Transverse colon (tissue), 4 donors: ENCODE measurements around the gene POLR2J. TPM values are rescaled to one million over a fixed set of nuclear protein-coding genes. Genes with fewer than 3 reads are reported as not detected.
"Not testable (repeated sequence)": the region's sequence is repeated elsewhere in the genome, so short reads cannot be mapped to it uniquely, and the experiment has no call there.

Source experiments
- DNase-seq: peaks from one replicate; pipeline ENCODE4 v3.0.0-alpha.2; 2019
- H3K27ac ChIP-seq, 4 donors: fragments of 200-600 bp; sonication (generic); 2 replicates each; pipeline ENCODE4 v1.5.1; 2016 to 2018; ENCODE audit warnings: inconsistent platforms in 4 of 4
- H3K27me3 ChIP-seq: fragments of 200-600 bp; sonication (generic); 2 replicates; pipeline ENCODE4 v1.5.1; 2017; ENCODE audit warnings: inconsistent platforms
- H3K36me3 ChIP-seq, 4 donors: fragments of 200-600 bp; sonication (generic); 2 replicates each; pipeline ENCODE4 v1.5.1; 2017 to 2019; ENCODE audit warnings: inconsistent platforms in 4 of 4
- H3K4me1 ChIP-seq, 4 donors: fragments of 200-600 bp; sonication (generic); 2 replicates each; pipeline ENCODE4 v1.5.1; 2017 to 2020; ENCODE audit warnings: inconsistent platforms in 4 of 4
- H3K4me3 ChIP-seq, 4 donors: fragments of 200-600 bp; sonication (generic); 1 replicate in 1 of 4; 2 replicates in 3 of 4; pipeline versions ENCODE4 v1.5.1 to v1.6.1; 2017 to 2019; ENCODE audit warnings: inconsistent platforms in 4 of 4
- H3K9me3 ChIP-seq, 2 donors: fragments of 200-600 bp; sonication (generic); 2 replicates each; pipeline ENCODE4 v1.5.1; 2017 to 2019; ENCODE audit warnings: inconsistent platforms in 2 of 2
- WGBS, 2 donors: methylation state at CpG; one replicate each; pipeline ENCODE4 v1.1.5; 2018; ENCODE audit warnings: low coverage in 1 of 2; 5-methylcytosine and 5-hydroxymethylcytosine counted together
- in situ Hi-C, 4 donors: fragments of 200-750 bp; cut with MboI; loops; one replicate each; pipeline versions ENCODE4 v1.15.0 to v1.15.1; 2017; ENCODE audit warnings: low sequenced_read_pairs in 3 of 4, low pct_ligation_motif_present in 1 of 4, low pct_unique_long_range_greater_than_20kb in 1 of 4
- intact Hi-C: fragments of 100-400 bp; cut with DNase I; formaldehyde crosslinking; loops from one replicate; pipeline ENCODE4 v1.15.1; 2023; ENCODE audit warnings: low total_unique reads
- total RNA-seq, 4 donors: library from RNA; depleted of rRNA; stranded (reverse); fragments of >200 nt; gene quantifications; one replicate each; pipeline ENCODE4 v1.1.0, GENCODE V29; 2016

POLR2J gene
- total RNA-seq, 4 donors from 2014 or later, result 5.4 to 30.3 (median 15.0) TPM

DNA sequence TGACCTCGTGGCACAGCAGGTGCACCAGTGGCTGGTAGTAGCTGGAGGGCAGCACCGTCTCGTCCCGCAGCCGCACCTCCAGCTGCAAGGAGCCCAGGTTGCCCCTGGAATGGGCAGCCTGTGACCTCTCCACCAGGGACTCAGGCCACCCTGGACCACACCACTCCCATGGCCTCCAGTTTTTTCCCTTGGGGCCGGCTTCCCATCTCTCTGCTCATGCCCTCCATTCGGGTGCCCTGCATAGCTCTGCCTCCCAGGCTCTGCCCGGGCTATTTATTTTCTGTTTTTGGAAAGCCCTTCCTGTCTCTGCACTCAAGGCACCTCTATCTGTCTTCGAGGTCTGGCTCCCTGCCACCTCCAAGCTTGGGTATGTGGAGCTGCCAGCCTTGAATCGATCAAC is 18.1 kb upstream of the POLR2J start:
- DNase-seq, H3K27me3 ChIP-seq: not testable (repeated sequence)

DNA sequence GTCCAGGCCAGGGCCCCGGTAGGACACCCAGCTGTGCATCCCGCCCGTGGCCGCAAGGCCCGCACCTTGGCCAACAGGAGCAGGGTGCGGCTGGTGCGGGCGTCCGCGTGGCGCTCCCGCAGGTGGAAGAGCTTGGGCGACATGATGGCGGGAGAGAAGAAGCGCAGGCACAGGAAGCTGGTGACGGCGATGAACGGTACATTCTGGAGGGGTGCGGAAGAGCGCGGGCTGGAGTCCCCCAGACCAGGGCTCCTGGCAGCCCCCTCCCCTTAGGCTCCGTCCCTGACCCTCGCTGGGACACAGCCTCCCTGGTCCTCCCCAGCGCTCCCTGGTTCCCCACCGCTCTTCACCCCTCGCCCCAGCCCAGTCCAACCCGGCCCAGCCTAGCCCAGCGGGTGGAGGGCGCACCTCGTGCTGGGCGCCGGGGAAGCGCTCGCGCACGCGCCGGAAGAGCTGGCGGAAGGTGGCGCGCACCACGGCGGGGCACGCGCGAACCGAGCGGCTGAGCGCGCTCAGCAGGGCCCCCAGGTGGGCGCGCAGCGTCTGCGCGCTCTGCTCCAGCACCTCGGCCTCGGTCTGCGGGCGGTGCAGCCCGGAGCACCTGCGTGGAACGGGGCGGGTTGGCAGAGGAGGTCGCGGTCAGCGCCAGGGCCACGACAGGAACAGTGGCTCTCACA is 15.9 kb upstream of the POLR2J start:
- H3K9me3 ChIP-seq, H3K4me1 ChIP-seq, H3K36me3 ChIP-seq, H3K27ac ChIP-seq, DNase-seq, intact Hi-C loops, H3K4me3 ChIP-seq, H3K27me3 ChIP-seq, in situ Hi-C loops: not testable (repeated sequence)
- WGBS, 2 donors, result no CpG with 5 or more reads among the region's 67 CpGs

More for the DNA sequence above, 18.1 kb upstream of the POLR2J start:
- H3K36me3 ChIP-seq, H3K9me3 ChIP-seq, H3K4me1 ChIP-seq, intact Hi-C loops, H3K27ac ChIP-seq, H3K4me3 ChIP-seq, in situ Hi-C loops: not testable (repeated sequence)
- WGBS, 2 donors, result 100% methylated on average over 1 of the region's 10 CpGs; no CpG with 5 or more reads in 1 of the 2 donors

- DNase-seq, H3K4me3 ChIP-seq, intact Hi-C loops, H3K9me3 ChIP-seq, H3K4me1 ChIP-seq, H3K27me3 ChIP-seq, H3K36me3 ChIP-seq, in situ Hi-C loops: not testable (repeated sequence)
- no CpG with 5 or more reads among the region's 15 CpGs for WGBS, 2 donors
- H3K27ac ChIP-seq, result peak overlapping the region in 1 of 4 donors; percentile 52
These were observed 15.3 kb upstream of the POLR2J start for GRCh38 chr7:102494026-102494425.

DNA sequence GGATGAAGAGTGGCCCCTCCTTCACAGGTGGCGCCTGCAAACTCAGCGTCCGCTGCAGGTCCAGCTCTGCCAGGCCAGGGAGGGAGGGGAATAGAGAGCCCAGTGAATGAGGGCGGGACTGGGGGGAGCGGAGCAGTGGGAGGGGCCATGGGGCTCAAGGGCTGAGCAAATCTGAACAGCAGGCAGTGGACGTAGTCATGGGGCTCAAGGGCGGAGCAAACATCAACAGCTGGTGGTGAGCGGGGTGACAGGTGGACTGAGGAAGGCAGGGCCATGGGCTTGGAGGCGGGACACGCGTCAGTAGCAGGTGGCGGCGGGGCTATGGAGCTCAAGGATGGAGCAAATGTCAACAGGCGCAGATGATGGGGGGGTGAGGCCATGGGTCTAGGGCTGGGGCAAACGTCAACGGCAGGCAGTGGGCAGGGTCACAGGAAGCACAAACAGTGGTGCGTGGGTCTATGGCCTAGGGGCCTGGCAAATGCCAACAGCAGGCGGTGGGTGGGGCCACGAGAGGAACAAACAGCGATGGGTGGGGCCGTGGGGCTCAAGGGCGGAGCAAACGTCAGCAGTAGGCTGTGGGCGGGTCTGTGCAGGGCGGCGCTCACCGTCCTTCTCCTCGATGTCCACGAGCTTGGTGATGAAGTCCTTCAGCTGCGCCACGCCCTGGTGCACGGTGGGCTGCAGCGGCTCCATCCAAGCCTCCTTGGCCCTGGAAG is 14.7 kb upstream of the POLR2J start:
- WGBS, 2 donors, result 47% methylated on average over 4 of the region's 33 CpGs; no CpG with 5 or more reads in 1 of the 2 donors
- intact Hi-C loops, H3K27ac ChIP-seq, H3K4me3 ChIP-seq, in situ Hi-C loops, H3K4me1 ChIP-seq, H3K36me3 ChIP-seq, H3K9me3 ChIP-seq, H3K27me3 ChIP-seq: not testable (repeated sequence)
- peak; percentile 43 for DNase-seq

GRCh38 chr7:102490529-102491075 is 11.9 kb upstream of the POLR2J start:
- in situ Hi-C loops, result not testable (repeated sequence)

DNA sequence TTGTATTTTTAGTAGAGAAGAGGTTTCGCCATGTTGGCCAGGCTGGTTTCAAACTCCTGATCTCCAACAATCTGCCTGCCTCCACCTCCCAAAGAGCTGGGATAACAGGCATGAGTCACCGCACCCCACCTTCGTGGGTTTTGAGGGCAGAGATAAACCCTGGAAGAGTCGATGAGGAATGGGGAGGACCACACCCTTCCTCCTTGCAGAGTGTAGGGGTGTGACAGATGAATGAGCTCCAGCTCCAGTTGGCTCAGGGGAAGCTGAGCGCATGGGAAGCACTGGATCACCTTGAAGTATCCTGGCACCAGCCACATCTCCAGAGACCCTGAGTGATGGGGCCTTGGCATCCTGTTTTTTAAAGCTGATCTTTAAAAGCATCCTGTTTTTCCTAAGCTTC is 5.6 kb upstream of the POLR2J start:
- H3K27ac ChIP-seq, H3K27me3 ChIP-seq, H3K9me3 ChIP-seq, H3K36me3 ChIP-seq, H3K4me3 ChIP-seq, intact Hi-C loops, H3K4me1 ChIP-seq, in situ Hi-C loops, DNase-seq: not testable (repeated sequence)
- no CpG with 5 or more reads among the region's 5 CpGs for WGBS, 2 donors

More at GRCh38 chr7:102490529-102491075, 11.9 kb upstream of the POLR2J start:
- H3K9me3 ChIP-seq, H3K27ac ChIP-seq, intact Hi-C loops, H3K4me1 ChIP-seq, H3K36me3 ChIP-seq, H3K27me3 ChIP-seq, H3K4me3 ChIP-seq: not testable (repeated sequence)
- peak; percentile 88 for DNase-seq
- WGBS, 2 donors, result 66% methylated on average over 3 of the region's 12 CpGs; no CpG with 5 or more reads in 1 of the 2 donors

DNA sequence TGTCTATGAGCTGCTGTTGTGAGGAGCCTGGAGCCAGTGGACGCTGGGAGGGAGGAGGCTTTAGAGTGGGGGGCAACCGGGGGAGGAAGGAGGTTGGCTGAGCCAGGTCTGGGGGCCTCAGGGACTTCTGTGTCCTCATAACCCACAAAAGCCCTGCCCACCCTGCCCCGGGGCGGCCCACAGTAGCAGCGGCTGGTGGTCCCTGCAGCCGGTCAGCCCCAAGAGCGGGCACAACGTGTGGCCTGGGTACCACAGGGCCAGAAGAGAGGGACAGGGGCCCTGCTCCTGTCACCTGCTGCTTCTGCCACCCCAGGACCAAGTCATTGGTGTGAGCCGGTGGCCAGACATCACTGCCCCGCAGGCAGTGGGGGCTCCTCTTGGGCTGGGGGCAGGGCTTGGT is 3.2 kb upstream of the POLR2J start:
- H3K27me3 ChIP-seq, H3K4me3 ChIP-seq, intact Hi-C loops, in situ Hi-C loops, H3K36me3 ChIP-seq, DNase-seq, H3K4me1 ChIP-seq, H3K9me3 ChIP-seq, H3K27ac ChIP-seq: not testable (repeated sequence)
- no CpG with 5 or more reads among the region's 10 CpGs for WGBS, 2 donors
